Mesendoderm (in vitro differentiated cells): Measurements from ENCODE around the gene HSP90AB1.

Experiments
- DNase-seq: peaks from one replicate; pipeline ENCODE4 v3.0.0; 2013
- H2AK5ac ChIP-seq: 2 replicates; pipeline ENCODE4 v1.6.1; 2013; ENCODE audit warnings: low read length, inconsistent platforms
- H2BK120ac ChIP-seq: 2 replicates; pipeline ENCODE4 v1.6.1; 2013; ENCODE audit warnings: low read depth, mild to moderate bottlenecking, low read length, moderate library complexity, mixed read lengths
- H2BK15ac ChIP-seq: replicated peaks from 2 replicates; pipeline ENCODE4 v1.6.1; 2013; ENCODE audit warnings: low read depth, mild to moderate bottlenecking, moderate library complexity
- H2BK5ac ChIP-seq: 2 replicates; pipeline ENCODE4 v1.6.1; 2013; ENCODE audit warnings: low read length, inconsistent platforms
- H3K18ac ChIP-seq: 2 replicates; pipeline ENCODE4 v1.6.1; 2013; ENCODE audit warnings: mild to moderate bottlenecking, low read length, mixed read lengths
- H3K23ac ChIP-seq: one replicate; pipeline ENCODE4 v1.6.1; 2013; ENCODE audit warnings: low read length
- H3K27ac ChIP-seq: 2 replicates; pipeline ENCODE4 v1.5.1; 2013; ENCODE audit warnings: low read depth, mild to moderate bottlenecking, inconsistent platforms, low read length, moderate library complexity
- H3K27me3 ChIP-seq: 2 replicates; pipeline ENCODE4 v1.6.1; 2013; ENCODE audit warnings: low read length, control low read depth, mild to moderate bottlenecking, inconsistent platforms; ENCODE audit not compliant: insufficient read depth, poor library complexity
- H3K36me3 ChIP-seq: 2 replicates; pipeline ENCODE4 v1.6.1; 2013; ENCODE audit warnings: low read length, inconsistent platforms; ENCODE audit not compliant: control insufficient read depth, insufficient read depth
- H3K4ac ChIP-seq: one replicate; pipeline ENCODE4 v1.6.1; 2013; ENCODE audit warnings: low read depth, mild to moderate bottlenecking, low read length, moderate library complexity
- H3K4me1 ChIP-seq: 2 replicates; pipeline ENCODE4 v1.6.1; 2013; ENCODE audit warnings: low read depth, low read length, inconsistent platforms; ENCODE audit not compliant: control insufficient read depth
- H3K4me2 ChIP-seq: 2 replicates; pipeline ENCODE4 v1.6.1; 2013; ENCODE audit warnings: low read length
- H3K4me3 ChIP-seq: 2 replicates; pipeline ENCODE4 v1.5.1; 2013; ENCODE audit warnings: mild to moderate bottlenecking, low read length
- H3K56ac ChIP-seq: one replicate; pipeline ENCODE4 v1.6.1; 2013; ENCODE audit warnings: low read length
- H3K79me1 ChIP-seq: 2 replicates; pipeline ENCODE4 v1.6.1; 2013; ENCODE audit warnings: low read length, inconsistent platforms
- H3K79me2 ChIP-seq: 2 replicates; pipeline ENCODE4 v1.6.1; 2013; ENCODE audit warnings: mild to moderate bottlenecking, low read length; ENCODE audit not compliant: control insufficient read depth, insufficient read depth
- H3K9ac ChIP-seq: 2 replicates; pipeline ENCODE4 v1.6.1; 2013; ENCODE audit warnings: low read length, inconsistent platforms
- H4K5ac ChIP-seq: one replicate; pipeline ENCODE4 v1.6.1; 2013; ENCODE audit warnings: low read length
- H4K8ac ChIP-seq: one replicate; pipeline ENCODE4 v1.6.1; 2013; ENCODE audit warnings: low read depth, mild to moderate bottlenecking, control low read depth, low read length, moderate library complexity
- WGBS: extraction: QIAGEN DNeasy Blood & Tissue Kit; methylation state at CpG from one replicate; pipeline ENCODE4 v1.1.7; 2013; ENCODE audit warnings: low lambda C conversion rate, missing lambda C conversion rate; ENCODE audit not compliant: insufficient coverage; ENCODE audit errors: extremely low coverage; 5-methylcytosine and 5-hydroxymethylcytosine counted together

The HSP90AB1 gene

DNA sequence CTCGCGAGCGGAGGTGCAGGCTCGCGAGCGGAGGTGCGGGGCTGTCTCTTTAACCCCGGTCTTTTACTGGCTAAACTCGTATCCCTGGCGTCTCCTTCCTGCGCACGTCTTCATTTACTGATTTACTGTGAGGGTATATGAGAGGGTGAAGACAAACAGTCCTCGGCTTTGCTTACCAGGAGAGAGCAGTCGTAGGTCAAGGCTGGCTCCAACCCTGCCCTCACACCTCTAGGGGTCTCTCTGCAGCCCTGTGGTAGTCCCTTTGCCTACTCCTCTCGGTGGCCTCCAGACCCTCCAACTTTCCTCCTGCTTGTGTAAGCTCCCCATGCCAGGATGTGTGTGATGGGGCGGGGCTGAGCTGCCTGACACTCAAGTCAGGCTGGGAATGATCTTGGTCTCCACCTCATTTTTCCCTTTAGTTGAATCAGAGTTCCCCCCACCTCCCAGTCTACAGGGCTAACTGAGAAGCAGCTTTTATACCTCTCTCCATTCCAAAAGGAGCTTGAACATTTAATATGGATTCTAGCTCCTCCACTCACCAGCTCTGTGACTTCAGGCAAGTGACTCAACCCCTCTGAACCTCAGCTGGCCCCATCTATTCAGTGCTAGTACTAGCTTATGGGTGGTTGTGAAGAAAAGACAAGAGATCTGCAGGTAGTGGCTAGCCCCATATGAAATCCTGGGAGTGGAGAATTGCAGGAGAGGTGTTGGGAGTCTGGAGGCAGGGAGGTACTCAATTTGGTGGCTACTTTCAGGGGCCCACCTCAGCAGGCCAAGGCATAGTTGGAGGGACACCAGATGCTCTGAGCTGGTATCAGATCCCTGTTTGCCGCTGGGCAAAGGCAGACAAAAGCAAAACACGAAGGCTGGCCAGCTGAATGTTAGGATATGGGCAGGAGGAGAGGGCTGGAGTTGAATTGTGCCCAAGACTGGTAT lies 22.6 kb upstream of the HSP90AB1 start:
- Histone ChIP-seq H3K4me2 (peak overlapping the region; percentile 38), H3K23ac (peak overlapping the region; percentile 18), H3K18ac (no peak overlapping the region), H3K9ac (peak overlapping the region; percentile 64), H3K4ac (no peak overlapping the region), H3K79me1 (peaks cover 3% of the 10 kb centered on the region), H2BK5ac (no peak overlapping the region), H3K27ac (no peak overlapping the region), H3K36me3 (no peaks in the 10 kb centered on the region), H2BK15ac (no peak overlapping the region), H3K79me2 (peaks cover 10% of the 10 kb centered on the region), H2BK120ac (no peak overlapping the region), H3K4me3 (peak overlapping the region; percentile 2), H2AK5ac (no peak overlapping the region), H3K56ac (peak overlapping the region; percentile 76), H3K27me3 (no peaks in the 10 kb centered on the region), H4K8ac (no peak overlapping the region), H4K5ac (no peak overlapping the region), H3K4me1 (peaks cover 15% of the 10 kb centered on the region)
- no CpG with 5 or more reads among the region's 18 CpGs for WGBS
- peak; percentile 75 for DNase-seq

- H3K4me3 ChIP-seq: no peak overlapping the region
- H4K5ac ChIP-seq: no peak overlapping the region
- no peak overlapping the region for H3K18ac ChIP-seq
- H2BK15ac ChIP-seq: no peak overlapping the region
- H3K4me2 ChIP-seq: no peak overlapping the region
- no peak overlapping the region for H2AK5ac ChIP-seq
- H3K79me2 ChIP-seq: peaks cover 10% of the 10 kb centered on the region
- peaks cover 3% of the 10 kb centered on the region for H3K79me1 ChIP-seq
- peaks cover 15% of the 10 kb centered on the region for H3K4me1 ChIP-seq
- H2BK5ac ChIP-seq: no peak overlapping the region
- H2BK120ac ChIP-seq: no peak overlapping the region
- no peak for DNase-seq
- H4K8ac ChIP-seq: no peak overlapping the region
- no peaks in the 10 kb centered on the region for H3K36me3 ChIP-seq
- H3K23ac ChIP-seq: no peak overlapping the region
- H3K4ac ChIP-seq: no peak overlapping the region
- WGBS: no CpG with 5 or more reads among the region's 4 CpGs
- H3K27ac ChIP-seq: no peak overlapping the region
- H3K27me3 ChIP-seq: no peaks in the 10 kb centered on the region
- no peak overlapping the region for H3K56ac ChIP-seq
- H3K9ac ChIP-seq: no peak overlapping the region
Measured at GRCh38 chr6:44224965-44225305, 22.0 kb upstream of the HSP90AB1 start.

- DNase-seq: no peak
- Histone ChIP-seq H3K79me1 (peaks cover 3% of the 10 kb centered on the region), H3K79me2 (peaks cover 10% of the 10 kb centered on the region), H3K23ac (no peak overlapping the region), H3K4me3 (no peak overlapping the region), H3K36me3 (no peaks in the 10 kb centered on the region), H2AK5ac (no peak overlapping the region), H3K56ac (peak overlapping the region; percentile 37), H2BK5ac (no peak overlapping the region), H3K4me2 (no peak overlapping the region), H2BK120ac (no peak overlapping the region), H3K27me3 (no peaks in the 10 kb centered on the region), H3K4me1 (peaks cover 15% of the 10 kb centered on the region), H3K4ac (no peak overlapping the region), H4K8ac (no peak overlapping the region), H3K27ac (no peak overlapping the region), H3K18ac (no peak overlapping the region), H2BK15ac (no peak overlapping the region), H3K9ac (no peak overlapping the region), H4K5ac (no peak overlapping the region)
- no CpG with 5 or more reads among the region's 8 CpGs for WGBS
Measured at GRCh38 chr6:44225579-44226325, 21.1 kb upstream of the HSP90AB1 start.

DNA sequence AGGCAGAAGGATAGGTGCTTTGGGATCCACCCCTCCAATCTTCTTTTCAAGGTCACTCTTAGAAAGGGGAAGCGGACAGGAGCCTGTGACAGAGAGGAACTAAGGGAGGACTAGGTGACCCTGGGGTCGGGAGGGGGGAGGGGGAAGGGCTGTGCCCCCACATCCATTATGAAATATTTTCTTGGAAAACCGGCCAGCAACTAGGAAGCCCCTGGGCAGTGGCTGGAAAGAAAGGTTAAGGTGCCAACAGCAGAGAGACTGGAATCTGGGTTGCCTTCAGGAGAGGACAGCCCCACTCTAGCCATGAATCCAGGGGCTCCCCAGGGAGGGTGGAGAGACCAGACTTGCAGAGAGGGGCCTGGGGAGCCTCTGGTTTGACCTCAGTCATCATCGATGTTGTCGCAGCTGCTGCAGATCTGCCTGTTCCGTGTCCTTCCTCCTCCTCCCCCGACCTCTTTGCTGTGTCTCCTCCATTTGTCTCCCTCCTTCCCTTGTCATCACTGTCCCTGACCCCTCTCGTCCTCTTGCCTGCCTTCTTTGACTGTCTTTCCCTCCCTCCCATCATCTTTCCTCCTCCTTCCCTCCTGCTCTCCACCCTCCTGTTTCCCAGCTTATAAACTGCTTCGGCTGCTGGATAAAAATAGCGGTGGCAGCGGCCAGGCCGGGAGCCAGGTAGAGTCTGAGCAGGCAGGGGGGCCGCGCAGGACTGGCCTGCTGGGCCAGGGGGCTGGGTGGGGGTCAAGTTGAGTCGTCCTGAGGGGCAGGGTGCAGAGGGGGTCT lies 20.3 kb upstream of the HSP90AB1 start:
- H3K18ac ChIP-seq: no peak overlapping the region
- no peak overlapping the region for H2AK5ac ChIP-seq
- H2BK5ac ChIP-seq: no peak overlapping the region
- H4K5ac ChIP-seq: no peak overlapping the region
- peak overlapping the region; percentile 62 for H3K56ac ChIP-seq
- H3K36me3 ChIP-seq: no peaks in the 10 kb centered on the region
- peaks cover 3% of the 10 kb centered on the region for H3K79me1 ChIP-seq
- no peaks in the 10 kb centered on the region for H3K27me3 ChIP-seq
- peaks cover 15% of the 10 kb centered on the region for H3K4me1 ChIP-seq
- no peak for DNase-seq
- no peak overlapping the region for H3K4me3 ChIP-seq
- no peak overlapping the region for H2BK15ac ChIP-seq
- no CpG with 5 or more reads among the region's 15 CpGs for WGBS
- H2BK120ac ChIP-seq: no peak overlapping the region
- no peak overlapping the region for H3K23ac ChIP-seq
- no peak overlapping the region for H4K8ac ChIP-seq
- no peak overlapping the region for H3K4me2 ChIP-seq
- H3K27ac ChIP-seq: no peak overlapping the region
- H3K4ac ChIP-seq: no peak overlapping the region
- H3K9ac ChIP-seq: no peak overlapping the region
- H3K79me2 ChIP-seq: peaks cover 10% of the 10 kb centered on the region

- Histone ChIP-seq H3K4ac (no peak overlapping the region), H2BK15ac (no peak overlapping the region), H3K27me3 (no peaks in the 10 kb centered on the region), H3K56ac (no peak overlapping the region), H3K9ac (no peak overlapping the region), H4K8ac (no peak overlapping the region), H3K36me3 (no peaks in the 10 kb centered on the region), H3K27ac (no peak overlapping the region), H3K79me1 (peaks cover 3% of the 10 kb centered on the region), H2AK5ac (no peak overlapping the region), H4K5ac (no peak overlapping the region), H3K23ac (no peak overlapping the region), H3K4me2 (no peak overlapping the region), H3K79me2 (peaks cover 10% of the 10 kb centered on the region), H3K18ac (no peak overlapping the region), H3K4me1 (peaks cover 13% of the 10 kb centered on the region), H3K4me3 (no peak overlapping the region), H2BK120ac (no peak overlapping the region), H2BK5ac (no peak overlapping the region)
- peak; percentile 86 for DNase-seq
- no CpG with 5 or more reads among the region's 7 CpGs for WGBS
Measured at GRCh38 chr6:44227148-44227793, 19.6 kb upstream of the HSP90AB1 start.
